Mesenchymal stem cell (in vitro differentiated cells and primary cell): ENCODE results near the gene RBP3.
A peak's percentile ranks its signal among the peaks of the same experiment; 100 is the strongest.

Experiments
- DNase-seq: peaks from one replicate; pipeline ENCODE4 v3.0.0-alpha.2; 2013
- H2AFZ ChIP-seq: one replicate; pipeline ENCODE4 v1.6.1; 2013; ENCODE audit warnings: low read depth, mild to moderate bottlenecking, control low read depth, inconsistent platforms, low read length, moderate library complexity
- H2AK5ac ChIP-seq: 2 replicates; pipeline ENCODE4 v1.6.1; 2013; ENCODE audit warnings: low read length, moderate library complexity, mild to moderate bottlenecking, inconsistent platforms; ENCODE audit not compliant: severe bottlenecking
- H2BK120ac ChIP-seq: one replicate; pipeline ENCODE4 v1.6.1; 2013; ENCODE audit warnings: low read depth, mild to moderate bottlenecking, inconsistent platforms, low read length, moderate library complexity
- H2BK12ac ChIP-seq, 2 experiments: one replicate each; pipeline ENCODE4 v1.6.1; 2013; ENCODE audit warnings: inconsistent platforms in 2 of 2, low read length in 2 of 2, mild to moderate bottlenecking in 2 of 2, moderate library complexity in 2 of 2, control low read depth in 1 of 2
- H2BK15ac ChIP-seq: one replicate; pipeline ENCODE4 v1.6.1; 2013; ENCODE audit warnings: mild to moderate bottlenecking, low read depth, inconsistent platforms; ENCODE audit not compliant: poor library complexity, severe bottlenecking
- H2BK5ac ChIP-seq: 2 replicates; pipeline ENCODE4 v1.6.1; 2013; ENCODE audit warnings: low read depth, mild to moderate bottlenecking, low read length, control low read depth, inconsistent platforms; ENCODE audit not compliant: poor library complexity, severe bottlenecking
- H3K14ac ChIP-seq, 2 experiments: one replicate each; pipeline ENCODE4 v1.6.1; 2013; ENCODE audit warnings: inconsistent platforms in 2 of 2, low read length in 2 of 2, control low read depth in 1 of 2, mild to moderate bottlenecking in 1 of 2, moderate library complexity in 1 of 2
- H3K18ac ChIP-seq, 2 experiments: one replicate each; pipeline ENCODE4 v1.6.1; 2013; ENCODE audit warnings: inconsistent platforms in 2 of 2, low read length in 2 of 2, control low read depth in 1 of 2, low read depth in 1 of 2, mild to moderate bottlenecking in 1 of 2
- H3K23ac ChIP-seq, 2 experiments: one replicate each; pipeline ENCODE4 v1.6.1; 2013; ENCODE audit warnings: inconsistent platforms in 2 of 2, low read length in 2 of 2, mild to moderate bottlenecking in 2 of 2, moderate library complexity in 2 of 2, control low read depth in 1 of 2
- H3K27ac ChIP-seq: 2 replicates; pipeline ENCODE4 v1.5.1; 2013; ENCODE audit warnings: mild to moderate bottlenecking, moderate library complexity, low read length, control low read depth, inconsistent platforms; ENCODE audit not compliant: poor library complexity, severe bottlenecking
- H3K27me3 ChIP-seq, 2 experiments: 2 replicates each; pipeline versions ENCODE4 v1.6.1 to v1.7.0; 2013; ENCODE audit warnings: low read length in 2 of 2, mild to moderate bottlenecking in 2 of 2, moderate library complexity in 2 of 2, control low read depth in 1 of 2, inconsistent platforms in 1 of 2; ENCODE audit not compliant: control insufficient read depth in 1 of 2, insufficient read depth in 1 of 2
- H3K36me3 ChIP-seq, 2 experiments: 2 replicates each; pipeline versions ENCODE4 v1.6.1 to v1.7.0; 2013; ENCODE audit warnings: low read length in 2 of 2, control low read depth in 1 of 2, inconsistent platforms in 1 of 2, low read depth in 1 of 2, mild to moderate bottlenecking in 1 of 2; ENCODE audit not compliant: insufficient read depth in 2 of 2, control insufficient read depth in 1 of 2
- H3K4ac ChIP-seq, 2 experiments: one replicate each; pipeline ENCODE4 v1.6.1; 2013; ENCODE audit warnings: inconsistent platforms in 2 of 2, low read length in 2 of 2, mild to moderate bottlenecking in 2 of 2, moderate library complexity in 2 of 2, control low read depth in 1 of 2, low read depth in 1 of 2
- H3K4me1 ChIP-seq: 2 replicates; pipeline ENCODE4 v1.6.1; 2013; ENCODE audit warnings: low read depth, low read length, control low read depth; ENCODE audit not compliant: control insufficient read depth, insufficient read depth
- H3K4me2 ChIP-seq: 2 replicates; pipeline ENCODE4 v1.6.1; 2013; ENCODE audit warnings: low read length, mild to moderate bottlenecking, inconsistent platforms; ENCODE audit not compliant: poor library complexity, severe bottlenecking
- H3K4me3 ChIP-seq, 2 experiments: 2 replicates each; pipeline versions ENCODE4 v1.5.1 to v1.7.0; 2013; ENCODE audit warnings: low read length in 2 of 2, mild to moderate bottlenecking in 2 of 2, control low read depth in 1 of 2, low read depth in 1 of 2; ENCODE audit not compliant: insufficient read depth in 1 of 2
- H3K79me1 ChIP-seq: replicated peaks from 2 replicates; pipeline ENCODE4 v1.6.1; 2013; ENCODE audit warnings: mild to moderate bottlenecking, control low read depth, low read length, inconsistent platforms; ENCODE audit not compliant: poor library complexity, severe bottlenecking
- H3K9ac ChIP-seq: 2 replicates; pipeline ENCODE4 v1.7.0; 2013; ENCODE audit warnings: mild to moderate bottlenecking, low read length, moderate library complexity
- H3K9me3 ChIP-seq: 2 replicates; pipeline ENCODE4 v1.7.0; 2013; ENCODE audit warnings: mild to moderate bottlenecking, low read length; ENCODE audit not compliant: control insufficient read depth
- H4K8ac ChIP-seq: one replicate; pipeline ENCODE4 v1.6.1; 2013; ENCODE audit warnings: inconsistent platforms, mild to moderate bottlenecking, low read length, moderate library complexity
- H4K91ac ChIP-seq: one replicate; pipeline ENCODE4 v1.6.1; 2013; ENCODE audit warnings: mild to moderate bottlenecking, low read length, inconsistent platforms
- WGBS: methylation state at CpG from one replicate; pipeline ENCODE4 v1.1.7; 2013; ENCODE audit warnings: mixed read lengths; 5-methylcytosine and 5-hydroxymethylcytosine counted together

Gene RBP3

GRCh38 chr10:47346581-47347302 is 1.4 kb upstream of the RBP3 start:
- DNase-seq, result peak; percentile 22
- no peaks in the 10 kb centered on the region for H3K9me3 ChIP-seq
- H4K8ac ChIP-seq, result no peak overlapping the region
- no peaks in the 10 kb centered on the region for H3K79me1 ChIP-seq
- no peak overlapping the region for H3K4me2 ChIP-seq
- H3K23ac ChIP-seq, result no peak overlapping the region
- H2BK120ac ChIP-seq, result no peak overlapping the region
- H4K91ac ChIP-seq, result no peak overlapping the region
- peaks cover 7 to 12% of the 10 kb centered on the region in 2 experiments for H3K27me3 ChIP-seq
- H2BK15ac ChIP-seq, result no peak overlapping the region
- no peak overlapping the region for H3K18ac ChIP-seq
- H3K4me1 ChIP-seq, result no peaks in the 10 kb centered on the region
- H3K4ac ChIP-seq, result no peak overlapping the region
- H3K14ac ChIP-seq, result no peak overlapping the region
- H3K27ac ChIP-seq, result no peak overlapping the region
- 77% methylated on average over 11 of the region's 13 CpGs for WGBS
- H2BK5ac ChIP-seq, result no peak overlapping the region
- no peaks in the 10 kb centered on the region for H3K36me3 ChIP-seq
- no peak overlapping the region for H2AK5ac ChIP-seq
- H2BK12ac ChIP-seq, result no peak overlapping the region
- no peak overlapping the region for H3K9ac ChIP-seq
- no peak overlapping the region for H2AFZ ChIP-seq
- no peak overlapping the region for H3K4me3 ChIP-seq

GRCh38 chr10:47347303-47347675 is 874 bp upstream of the RBP3 start:
- Histone ChIP-seq H2BK5ac (no peak overlapping the region), H3K9me3 (no peaks in the 10 kb centered on the region), H3K4me3 (no peak overlapping the region), H3K14ac (no peak overlapping the region), H2AK5ac (no peak overlapping the region), H2BK15ac (no peak overlapping the region), H3K27me3 (peaks cover 12 to 14% of the 10 kb centered on the region in 2 experiments), H3K79me1 (no peaks in the 10 kb centered on the region), H2AFZ (no peak overlapping the region), H3K36me3 (no peaks in the 10 kb centered on the region), H3K4me2 (no peak overlapping the region), H3K27ac (no peak overlapping the region), H2BK120ac (no peak overlapping the region), H3K18ac (no peak overlapping the region), H3K23ac (no peak overlapping the region), H3K4ac (no peak overlapping the region), H4K91ac (no peak overlapping the region), H3K9ac (no peak overlapping the region), H2BK12ac (no peak overlapping the region), H3K4me1 (no peaks in the 10 kb centered on the region), H4K8ac (no peak overlapping the region)
- DNase-seq, result no peak
- WGBS, result 88% methylated on average over 4 of the region's 4 CpGs

- no peak for DNase-seq
- Histone ChIP-seq H3K4ac (no peak overlapping the region), H2BK12ac (no peak overlapping the region), H2BK5ac (no peak overlapping the region), H2BK15ac (no peak overlapping the region), H3K9me3 (no peaks in the 10 kb centered on the region), H2AK5ac (no peak overlapping the region), H4K8ac (no peak overlapping the region), H3K4me3 (no peak overlapping the region), H3K18ac (no peak overlapping the region), H3K4me2 (no peak overlapping the region), H2AFZ (no peak overlapping the region), H4K91ac (no peak overlapping the region), H3K23ac (no peak overlapping the region), H3K27ac (no peak overlapping the region), H3K14ac (no peak overlapping the region), H3K36me3 (no peaks in the 10 kb centered on the region), H3K4me1 (no peaks in the 10 kb centered on the region), H3K9ac (no peak overlapping the region), H2BK120ac (no peak overlapping the region), H3K27me3 (peaks cover 18 to 21% of the 10 kb centered on the region in 2 experiments), H3K79me1 (no peaks in the 10 kb centered on the region)
- WGBS, result 93% methylated on average over 36 of the region's 36 CpGs
Measured at GRCh38 chr10:47348661-47349470, 703 bp downstream of the RBP3 start.

- no peak for DNase-seq
- Histone ChIP-seq H3K4ac (no peak overlapping the region), H3K4me1 (no peaks in the 10 kb centered on the region), H3K9me3 (no peaks in the 10 kb centered on the region), H3K14ac (peak overlapping the region in 1 of 2 experiments; percentile 26), H3K4me2 (no peak overlapping the region), H2BK15ac (no peak overlapping the region), H3K27ac (no peak overlapping the region), H4K8ac (no peak overlapping the region), H3K27me3 (peaks cover 18 to 21% of the 10 kb centered on the region in 2 experiments), H2BK5ac (no peak overlapping the region), H3K4me3 (no peak overlapping the region), H2BK12ac (no peak overlapping the region), H3K9ac (no peak overlapping the region), H4K91ac (no peak overlapping the region), H3K79me1 (no peaks in the 10 kb centered on the region), H2AFZ (no peak overlapping the region), H2BK120ac (no peak overlapping the region), H3K23ac (no peak overlapping the region), H3K18ac (no peak overlapping the region), H2AK5ac (no peak overlapping the region), H3K36me3 (no peaks in the 10 kb centered on the region)
- 95% methylated on average over 22 of the region's 22 CpGs for WGBS
Measured at GRCh38 chr10:47349516-47349915, 1.4 kb downstream of the RBP3 start.
